SK-N-SH treated with all-trans-retinoic acid at 6 μM for 48 hours (cell line): ENCODE measurements around the gene SLC22A23.

Experiments
- PATZ1 ChIP-seq: fragments of 250-450 bp; sonication (Bioruptor Pico); IDR thresholded peaks from 2 replicates; pipeline ENCODE4 v1.8.0; 2020; ENCODE audit warnings: mild to moderate bottlenecking, moderate library complexity, borderline replicate concordance
- RARB ChIP-seq: fragments of 250-450 bp; sonication (Bioruptor Pico); IDR thresholded peaks from 2 replicates; pipeline ENCODE4 v1.8.0; 2021; ENCODE audit warnings: mild to moderate bottlenecking, moderate library complexity
- ZFP3 ChIP-seq: fragments of 250-450 bp; sonication (Bioruptor Pico); IDR thresholded peaks from 2 replicates; pipeline ENCODE4 v1.5.0; 2020; ENCODE audit warnings: mild to moderate bottlenecking, moderate library complexity
- TF ChIP-seq, protein P1 (sequence below): fragments of 250-450 bp; sonication (Bioruptor Pico); IDR thresholded peaks from 2 replicates; pipeline ENCODE4 v1.8.0; 2021; ENCODE audit warnings: low read depth, mild to moderate bottlenecking, moderate library complexity, borderline replicate concordance

DNA sequence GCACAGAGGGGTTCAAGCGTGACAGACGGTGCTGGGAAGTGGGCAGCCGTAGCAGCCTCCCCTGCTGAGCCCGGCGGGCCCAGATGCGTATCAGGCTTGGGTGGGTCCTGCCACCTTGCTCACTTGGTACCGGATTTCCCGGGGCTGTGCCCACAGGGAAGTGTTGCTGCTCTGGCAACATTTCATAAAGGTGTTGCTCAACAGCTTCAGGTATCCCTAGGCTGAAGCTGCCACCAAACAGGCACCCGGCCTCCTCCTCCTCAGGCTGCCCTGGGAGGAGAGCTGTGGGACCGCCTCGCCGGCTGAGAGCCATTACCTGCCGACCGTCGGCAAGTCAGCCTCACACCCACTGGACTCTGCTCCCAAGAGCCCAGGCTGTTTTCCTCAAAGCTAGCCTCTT is 186.6 kb downstream of the SLC22A23 start:
- TF ChIP-seq ZFP3 (no peak), RARB (CRISPR knock-in tag) (no peak), PATZ1 (CRISPR knock-in tag) (no peak)
- TF ChIP-seq, protein P1, sequence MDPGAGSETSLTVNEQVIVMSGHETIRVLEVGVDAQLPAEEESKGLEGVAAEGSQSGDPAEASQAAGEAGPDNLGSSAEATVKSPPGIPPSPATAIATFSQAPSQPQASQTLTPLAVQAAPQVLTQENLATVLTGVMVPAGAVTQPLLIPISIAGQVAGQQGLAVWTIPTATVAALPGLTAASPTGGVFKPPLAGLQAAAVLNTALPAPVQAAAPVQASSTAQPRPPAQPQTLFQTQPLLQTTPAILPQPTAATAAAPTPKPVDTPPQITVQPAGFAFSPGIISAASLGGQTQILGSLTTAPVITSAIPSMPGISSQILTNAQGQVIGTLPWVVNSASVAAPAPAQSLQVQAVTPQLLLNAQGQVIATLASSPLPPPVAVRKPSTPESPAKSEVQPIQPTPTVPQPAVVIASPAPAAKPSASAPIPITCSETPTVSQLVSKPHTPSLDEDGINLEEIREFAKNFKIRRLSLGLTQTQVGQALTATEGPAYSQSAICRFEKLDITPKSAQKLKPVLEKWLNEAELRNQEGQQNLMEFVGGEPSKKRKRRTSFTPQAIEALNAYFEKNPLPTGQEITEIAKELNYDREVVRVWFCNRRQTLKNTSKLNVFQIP (CRISPR knock-in tag), result no peak
